H9 (cell line): ENCODE results near the gene HECTD3. TPM values are rescaled to one million over a fixed set of nuclear protein-coding genes. Genes with fewer than 3 reads are reported as not detected.

Source experiments
- DNase-seq: peaks from one replicate; pipeline ENCODE4 v3.0.0-alpha.2; 2017
- H2AFZ ChIP-seq: one replicate; pipeline ENCODE4 v1.6.1; 2013; ENCODE audit warnings: mild to moderate bottlenecking, low read length, control low read depth, moderate library complexity
- H2AK5ac ChIP-seq: 2 replicates; pipeline ENCODE4 v1.6.1; 2013; ENCODE audit warnings: low read length, control low read depth, mixed read lengths; ENCODE audit not compliant: insufficient read length
- H2BK120ac ChIP-seq: one replicate; pipeline ENCODE4 v1.6.1; 2013; ENCODE audit warnings: low read depth, mild to moderate bottlenecking, low read length, control low read depth, inconsistent platforms; ENCODE audit not compliant: poor library complexity, severe bottlenecking
- H2BK12ac ChIP-seq: 2 replicates; pipeline ENCODE4 v1.6.1; 2013; ENCODE audit warnings: low read length, control low read depth, mixed read lengths, low read depth; ENCODE audit not compliant: insufficient read length
- H2BK15ac ChIP-seq: 2 replicates; pipeline ENCODE4 v1.6.1; 2013; ENCODE audit warnings: low read depth, low read length, control low read depth
- H2BK20ac ChIP-seq: one replicate; pipeline ENCODE4 v1.6.1; 2013; ENCODE audit warnings: low read depth, mild to moderate bottlenecking, low read length, control low read depth, inconsistent platforms; ENCODE audit not compliant: poor library complexity, severe bottlenecking
- H2BK5ac ChIP-seq: 2 replicates; pipeline ENCODE4 v1.6.1; 2013; ENCODE audit warnings: low read length, control low read depth, mixed read lengths; ENCODE audit not compliant: insufficient read length
- H3K14ac ChIP-seq: 2 replicates; pipeline ENCODE4 v1.6.1; 2013; ENCODE audit warnings: low read length, control low read depth; ENCODE audit not compliant: insufficient read depth
- H3K18ac ChIP-seq: 2 replicates; pipeline ENCODE4 v1.6.1; 2013; ENCODE audit warnings: low read depth, mild to moderate bottlenecking, mixed read lengths, low read length, control low read depth; ENCODE audit not compliant: insufficient read length
- H3K23ac ChIP-seq: 2 replicates; pipeline ENCODE4 v1.6.1; 2013; ENCODE audit warnings: low read length, control low read depth, mixed read lengths, low read depth; ENCODE audit not compliant: insufficient read length
- H3K23me2 ChIP-seq: 2 replicates; pipeline ENCODE4 v1.6.1; 2013; ENCODE audit warnings: low read depth, mild to moderate bottlenecking, mixed read lengths, low read length, control low read depth; ENCODE audit not compliant: insufficient read length, poor library complexity, severe bottlenecking
- H3K27ac ChIP-seq: 2 replicates; pipeline ENCODE4 v1.5.1; 2013; ENCODE audit warnings: low read length, control low read depth, mixed read lengths, low read depth; ENCODE audit not compliant: insufficient read length
- H3K27me3 ChIP-seq: 2 replicates; pipeline ENCODE4 v1.6.1; 2013; ENCODE audit warnings: low read length, control low read depth, inconsistent platforms; ENCODE audit not compliant: insufficient read depth
- H3K4ac ChIP-seq: 2 replicates; pipeline ENCODE4 v1.6.1; 2013; ENCODE audit warnings: low read depth, mild to moderate bottlenecking, control low read depth, inconsistent platforms, low read length, moderate library complexity
- H3K4me1 ChIP-seq: 2 replicates; pipeline ENCODE4 v1.6.1; 2013; ENCODE audit warnings: low read length, control low read depth, inconsistent platforms; ENCODE audit not compliant: insufficient read depth
- H3K4me2 ChIP-seq: 2 replicates; pipeline ENCODE4 v1.6.1; 2013; ENCODE audit warnings: low read length, control low read depth, mixed read lengths; ENCODE audit not compliant: insufficient read length, insufficient read depth
- H3K56ac ChIP-seq: 2 replicates; pipeline ENCODE4 v1.6.1; 2013; ENCODE audit warnings: low read depth, mild to moderate bottlenecking, mixed read lengths, low read length, control low read depth; ENCODE audit not compliant: insufficient read length
- H3K79me1 ChIP-seq: 2 replicates; pipeline ENCODE4 v1.6.1; 2013; ENCODE audit warnings: low read depth, mild to moderate bottlenecking, moderate library complexity, low read length, control low read depth, inconsistent platforms; ENCODE audit not compliant: insufficient read depth, poor library complexity, severe bottlenecking
- H3K79me2 ChIP-seq: 2 replicates; pipeline ENCODE4 v1.6.1; 2013; ENCODE audit warnings: low read length, control low read depth, inconsistent platforms; ENCODE audit not compliant: insufficient read depth
- H3K9ac ChIP-seq: 2 replicates; pipeline ENCODE4 v1.6.1; 2013; ENCODE audit warnings: low read length, control low read depth, mixed read lengths; ENCODE audit not compliant: insufficient read length; ENCODE audit errors: extremely low read depth
- H3K9me3 ChIP-seq: one replicate; pipeline ENCODE4 v1.6.1; 2013; ENCODE audit warnings: low read depth, low read length, inconsistent platforms; ENCODE audit not compliant: control insufficient read depth
- H3T11ph ChIP-seq: one replicate; pipeline ENCODE4 v1.6.1; 2013; ENCODE audit warnings: mild to moderate bottlenecking, low read length, control low read depth, inconsistent platforms
- H4K20me1 ChIP-seq: one replicate; pipeline ENCODE4 v1.6.1; 2013; ENCODE audit not compliant: control insufficient read depth, insufficient read length, insufficient read depth
- H4K5ac ChIP-seq: 2 replicates; pipeline ENCODE4 v1.6.1; 2013; ENCODE audit warnings: low read depth, mild to moderate bottlenecking, mixed read lengths, low read length, control low read depth; ENCODE audit not compliant: insufficient read length
- H4K8ac ChIP-seq: replicated peaks from 2 replicates; pipeline ENCODE4 v1.6.1; 2013; ENCODE audit warnings: low read length, control low read depth, mixed read lengths, low read depth; ENCODE audit not compliant: insufficient read length
- H4K91ac ChIP-seq: 2 replicates; pipeline ENCODE4 v1.6.1; 2013; ENCODE audit warnings: low read depth, mild to moderate bottlenecking, moderate library complexity, mixed read lengths, low read length, control low read depth; ENCODE audit not compliant: insufficient read length
- H3K27ac Mint-ChIP-seq, 3 experiments: 2 replicates in 2 of 3; 3 replicates in 1 of 3; pipeline ENCODE4 v1.8.0; 2020 to 2021; ENCODE audit warnings: mixed read lengths in 3 of 3, mild to moderate bottlenecking in 1 of 3, moderate library complexity in 1 of 3
- H3K27me3 Mint-ChIP-seq: 2 replicates; pipeline ENCODE4 v1.8.0; 2021; ENCODE audit warnings: low read depth, mild to moderate bottlenecking, moderate library complexity, mixed read lengths
- H3K36me3 Mint-ChIP-seq, 3 experiments: 2 replicates in 2 of 3; 3 replicates in 1 of 3; pipeline ENCODE4 v1.8.0; 2020 to 2021; ENCODE audit warnings: low read depth in 3 of 3, mixed read lengths in 3 of 3; ENCODE audit not compliant: insufficient read depth in 1 of 3
- H3K4me1 Mint-ChIP-seq, 2 experiments: 2 replicates each; pipeline ENCODE4 v1.8.0; 2020; ENCODE audit warnings: mixed read lengths in 2 of 2
- H3K4me3 Mint-ChIP-seq, 2 experiments: 2 replicates in 1 of 2; 3 replicates in 1 of 2; pipeline ENCODE4 v1.8.0; 2020 to 2021; ENCODE audit warnings: mild to moderate bottlenecking in 2 of 2, mixed read lengths in 2 of 2, moderate library complexity in 1 of 2
- H3K9me3 Mint-ChIP-seq, 2 experiments: 2 replicates in 1 of 2; 3 replicates in 1 of 2; pipeline ENCODE4 v1.8.0; 2020; ENCODE audit warnings: mild to moderate bottlenecking in 2 of 2, mixed read lengths in 2 of 2, moderate library complexity in 1 of 2
- CTCF ChIP-seq: fragments of 200-600 bp; sonication (generic); conservative IDR thresholded peaks from 3 replicates; pipeline ENCODE4 v1.8.0; 2021; ENCODE audit warnings: antibody characterized with exemption, mild to moderate bottlenecking
- WGBS: extraction: QIAGEN DNeasy Blood & Tissue Kit; methylation state at CpG from one replicate; pipeline ENCODE4 v1.1.7; 2013; ENCODE audit warnings: missing lambda C conversion rate, low lambda C conversion rate, mixed read lengths; ENCODE audit not compliant: insufficient read length; ENCODE audit errors: extremely low coverage; 5-methylcytosine and 5-hydroxymethylcytosine counted together
- total RNA-seq: library from RNA; stranded (reverse); gene quantifications from 2 replicates; pipeline ENCODE4 v1.2.1, GENCODE V29; 2021

HECTD3 gene
- total RNA-seq, 1 experiment from 2014 or later = 36.0 TPM

- H2BK15ac ChIP-seq = no peak overlapping the region
Measured at GRCh38 chr1:45038661-45039364, 27.7 kb upstream of the HECTD3 start.

More at GRCh38 chr1:45038661-45039364, 27.7 kb upstream of the HECTD3 start:
- no peaks in the 10 kb centered on the region for H3K79me2 ChIP-seq
- H3K56ac ChIP-seq = no peak overlapping the region
- no peaks in the 10 kb centered on the region for H3K27me3 ChIP-seq
- no CpG with 5 or more reads among the region's 8 CpGs for WGBS
- H3K4me1 ChIP-seq = peaks cover 2% of the 10 kb centered on the region; the same call in 1 of the 2 replicates
- no peak overlapping the region for H3T11ph ChIP-seq
- no peak overlapping the region for H2AFZ ChIP-seq
- no peak overlapping the region for H3K4me2 ChIP-seq
- no peak overlapping the region for H2BK12ac ChIP-seq
- no peak overlapping the region for H3K9ac ChIP-seq
- H2BK20ac ChIP-seq = no peak overlapping the region
- no peak overlapping the region for H2BK5ac ChIP-seq
- H3K27ac ChIP-seq = no peak overlapping the region
- Mint-ChIP-seq H3K27me3 (no peaks in the 10 kb centered on the region), H3K4me3 (no peak overlapping the region), H3K4me1 (peaks cover 6% of the 10 kb centered on the region in 2 experiments), H3K36me3 (no peaks in the 10 kb centered on the region), H3K9me3 (no peaks in the 10 kb centered on the region), H3K27ac (no peak overlapping the region; a peak in 1 of 7 replicates)
- no peak overlapping the region for H3K14ac ChIP-seq
- no peak overlapping the region for H4K8ac ChIP-seq
- no peak overlapping the region for H4K91ac ChIP-seq
- H3K23ac ChIP-seq = no peak overlapping the region
- no peak for TF ChIP-seq CTCF
- H2BK120ac ChIP-seq = no peak overlapping the region
- no peak overlapping the region for H4K5ac ChIP-seq
- no peaks in the 10 kb centered on the region for H3K79me1 ChIP-seq
- no peaks in the 10 kb centered on the region for H3K9me3 ChIP-seq
- H3K23me2 ChIP-seq = no peaks in the 10 kb centered on the region
- no peak overlapping the region for H2AK5ac ChIP-seq
- H4K20me1 ChIP-seq = no peaks in the 10 kb centered on the region
- H3K4ac ChIP-seq = no peak overlapping the region
- H3K18ac ChIP-seq = no peak overlapping the region
- no peak for DNase-seq
